ENCODE measurements around the gene IQSEC1.

Gene IQSEC1

GRCh38 chr3:13096356-13096755 lies 23.1 kb upstream of the IQSEC1 start:
- Histone ChIP-seq H3K9me3 (ENCODE audit: control insufficient read depth, low read length) (no peaks in the 10 kb centered on the region), H3K27me3 (ENCODE audit: control insufficient read depth, insufficient read depth, low read length) (no peaks in the 10 kb centered on the region), H3K4me2 (ENCODE audit: low read length) (no peak overlapping the region), H3K36me3 (ENCODE audit: control insufficient read depth, insufficient read depth, low read length) (no peaks in the 10 kb centered on the region), H3K9ac (no peak overlapping the region), H3K4me3 (ENCODE audit: low read depth, low read length) (no peak overlapping the region), H3K4me1 (no peaks in the 10 kb centered on the region), H3K79me2 (no peaks in the 10 kb centered on the region), H2AFZ (no peak overlapping the region), H3K27ac (no peak overlapping the region)
- no peak for TF ChIP-seq CTCF (IDR thresholded peaks at IDR 0.05)

- H3K27ac ChIP-seq: no peak overlapping the region
- no peak overlapping the region for H2AFZ ChIP-seq
- no peaks in the 10 kb centered on the region for H3K9me3 ChIP-seq (ENCODE audit: control insufficient read depth, low read length)
- no peak overlapping the region for H3K9ac ChIP-seq
- H3K4me1 ChIP-seq: no peaks in the 10 kb centered on the region
- no peaks in the 10 kb centered on the region for H3K36me3 ChIP-seq (ENCODE audit: control insufficient read depth, insufficient read depth, low read length)
- no peaks in the 10 kb centered on the region for H3K79me2 ChIP-seq
- no peak overlapping the region for H3K4me3 ChIP-seq (ENCODE audit: low read depth, low read length)
- TF ChIP-seq CTCF (IDR thresholded peaks at IDR 0.05): no peak
- H3K4me2 ChIP-seq (ENCODE audit: low read length): no peak overlapping the region
- H3K27me3 ChIP-seq (ENCODE audit: control insufficient read depth, insufficient read depth, low read length): no peaks in the 10 kb centered on the region
Measured at GRCh38 chr3:13095408-13095937, 22.2 kb upstream of the IQSEC1 start.

- Histone ChIP-seq H3K4me2 (ENCODE audit: low read length) (no peak overlapping the region), H3K79me2 (no peaks in the 10 kb centered on the region), H2AFZ (no peak overlapping the region), H3K4me1 (no peaks in the 10 kb centered on the region), H3K4me3 (ENCODE audit: low read depth, low read length) (no peak overlapping the region), H3K27me3 (ENCODE audit: control insufficient read depth, insufficient read depth, low read length) (no peaks in the 10 kb centered on the region), H3K36me3 (ENCODE audit: control insufficient read depth, insufficient read depth, low read length) (no peaks in the 10 kb centered on the region), H3K9me3 (ENCODE audit: control insufficient read depth, low read length) (no peaks in the 10 kb centered on the region), H3K9ac (no peak overlapping the region), H3K27ac (no peak overlapping the region)
- TF ChIP-seq CTCF (IDR thresholded peaks at IDR 0.05): no peak
Measured at GRCh38 chr3:13093687-13094086, 20.5 kb upstream of the IQSEC1 start.

- TF ChIP-seq CTCF (IDR thresholded peaks at IDR 0.05): no peak
- no peaks in the 10 kb centered on the region for H3K9me3 ChIP-seq (ENCODE audit: control insufficient read depth, low read length)
- H3K4me2 ChIP-seq (ENCODE audit: low read length): no peak overlapping the region
- H3K36me3 ChIP-seq (ENCODE audit: control insufficient read depth, insufficient read depth, low read length): no peaks in the 10 kb centered on the region
- no peak overlapping the region for H3K9ac ChIP-seq
- no peak overlapping the region for H3K4me3 ChIP-seq (ENCODE audit: low read depth, low read length)
- no peak overlapping the region for H2AFZ ChIP-seq
- no peaks in the 10 kb centered on the region for H3K4me1 ChIP-seq
- no peaks in the 10 kb centered on the region for H3K27me3 ChIP-seq (ENCODE audit: control insufficient read depth, insufficient read depth, low read length)
- no peak overlapping the region for H3K27ac ChIP-seq
- no peaks in the 10 kb centered on the region for H3K79me2 ChIP-seq
Measured at GRCh38 chr3:13092621-13093617, 19.7 kb upstream of the IQSEC1 start.

Data from parathyroid adenoma (tissue), 2 donors.